Upper lobe of left lung (tissue), 6 donors: Measurements from ENCODE around the gene TBC1D14. TPM values are rescaled to one million over a fixed set of nuclear protein-coding genes. Genes with fewer than 3 reads are reported as not detected.

Source experiments
- ATAC-seq, 2 donors: fragments of 200-7000 bp; cut with Tn5 transposase; one replicate each; pipeline ENCODE4 v1.9.1; 2022; ENCODE audit warnings: mild to moderate bottlenecking in 2 of 2, moderate library complexity in 2 of 2; ENCODE audit not compliant: low FRiP score in 2 of 2
- DNase-seq, 2 donors: peaks; one replicate each; pipeline ENCODE4 v3.0.0-alpha.2; 2019 to 2020
- H3K27ac ChIP-seq, 4 donors: fragments of 200-600 bp; sonication (generic); one replicate each; pipeline ENCODE4 v1.5.1; 2016 to 2019
- H3K27me3 ChIP-seq, 4 donors: fragments of 200-600 bp; sonication (generic); one replicate each; pipeline ENCODE4 v1.5.1; 2017 to 2019
- H3K36me3 ChIP-seq, 4 donors: fragments of 200-600 bp; sonication (generic); one replicate each; pipeline ENCODE4 v1.5.1; 2016 to 2019
- H3K4me1 ChIP-seq, 4 donors: fragments of 200-600 bp; sonication (generic); one replicate each; pipeline ENCODE4 v1.5.1; 2018 to 2019
- H3K4me3 ChIP-seq, 4 donors: fragments of 200-600 bp; sonication (generic); one replicate each; pipeline ENCODE4 v1.5.1; 2017 to 2019; ENCODE audit warnings: mild to moderate bottlenecking in 2 of 4, moderate library complexity in 1 of 4
- H3K9me3 ChIP-seq, 4 donors: fragments of 200-600 bp; sonication (generic); one replicate each; pipeline ENCODE4 v1.5.1; 2018 to 2019
- EP300 ChIP-seq, 4 donors: sonication (generic); formaldehyde crosslinking; IDR thresholded peaks; one replicate each; pipeline ENCODE4 v1.5.1; 2017; ENCODE audit warnings: antibody characterized with exemption in 4 of 4, control low read depth in 2 of 4
- POLR2A ChIP-seq, 4 donors: fragments of 450-650 bp; IDR thresholded peaks; one replicate each; pipeline ENCODE4 v1.5.1; 2016 to 2017; ENCODE audit warnings: antibody characterized with exemption in 4 of 4, mild to moderate bottlenecking in 2 of 4
- POLR2AphosphoS5 ChIP-seq, 2 donors: sonication (generic); formaldehyde crosslinking; IDR thresholded peaks; one replicate each; pipeline ENCODE4 v1.5.1; 2017; ENCODE audit warnings: antibody characterized with exemption in 2 of 2
- WGBS, 2 donors: methylation state at CpG; one replicate each; pipeline ENCODE4 v1.1.5; 2017 to 2018; 5-methylcytosine and 5-hydroxymethylcytosine counted together
- total RNA-seq, 6 donors: library from RNA; depleted of rRNA in 4 of 6; stranded (reverse); fragments of >200 nt in 4 of 6; gene quantifications; one replicate each; pipeline versions ENCODE4 v1.1.0 to v1.2.1, GENCODE V29; 2016 to 2021
- TF ChIP-seq, protein P1 (sequence below), 6 experiments: fragments of 450-650 bp in 4 of 6; fragments of 200-600 bp in 2 of 6; sonication (generic) in 2 of 6; IDR thresholded peaks; one replicate each; pipeline ENCODE4 v1.5.1; 2016 to 2019; ENCODE audit warnings: antibody characterized with exemption in 6 of 6
- donor health status: DM: no; HTN: no; CAD: no; lungs with moderate emphysema.
- donor health status: DM: no; HTN: yes; CAD: no; lungs with severe emphysema.

TBC1D14 gene
- total RNA-seq, 6 donors from 2014 or later, result 47.7 to 61.8 (median 57.8) TPM

DNA sequence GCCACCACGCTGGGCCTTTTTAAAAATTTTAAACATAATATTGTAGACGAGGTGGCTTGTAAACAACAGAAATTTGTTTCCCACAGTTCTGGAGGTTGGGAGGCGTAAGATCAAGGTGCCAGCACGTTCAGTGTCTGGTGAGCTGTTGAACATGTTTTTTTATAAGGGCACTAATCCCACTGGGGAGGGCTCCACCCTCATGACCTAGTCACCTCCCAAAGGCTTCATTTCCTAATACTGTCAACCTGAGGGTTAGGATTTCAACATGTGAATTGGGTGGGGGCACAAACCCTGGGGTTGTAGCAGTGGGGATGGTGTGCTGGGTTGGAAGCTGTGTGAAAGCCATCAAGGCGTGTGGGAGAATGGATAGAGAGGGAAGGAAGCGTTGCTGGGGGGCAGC is 27.6 kb downstream of the TBC1D14 start:
- DNase-seq, result no peak

DNA sequence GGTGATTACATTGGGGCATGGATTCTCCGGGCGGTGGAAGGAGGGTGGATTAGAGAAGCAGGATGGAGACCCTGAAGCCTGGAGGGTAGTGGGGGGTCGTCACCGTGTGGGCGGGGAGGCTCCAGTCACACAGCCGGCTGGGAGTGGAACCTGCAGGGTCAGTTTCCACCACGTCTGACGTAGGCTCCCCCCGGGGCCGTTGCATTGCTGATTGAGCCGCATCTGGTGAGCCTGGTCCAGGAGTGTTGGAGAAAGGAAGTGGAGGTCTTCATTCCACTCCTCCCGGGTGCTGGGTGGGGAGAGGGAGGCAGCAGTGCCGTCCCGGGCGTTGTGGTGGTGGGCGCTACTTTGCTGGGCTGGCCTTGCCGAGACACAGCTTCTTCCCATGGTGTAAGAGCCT is 28.1 kb downstream of the TBC1D14 start:
- Histone ChIP-seq H3K4me3 (no peak overlapping the region), H3K4me1 (peaks cover 40 to 53% (median 46%) of the 10 kb centered on the region in 4 donors), H3K9me3 (no peaks in the 10 kb centered on the region), H3K27ac (peak overlapping the region in 3 of 4 donors; percentile 44 to 83 (median 73)), H3K27me3 (no peaks in the 10 kb centered on the region), H3K36me3 (peaks cover 0 to 3% (median 0%) of the 10 kb centered on the region in 4 donors)
- TF ChIP-seq POLR2AphosphoS5 (IDR thresholded peaks at IDR 0.05) (no peak), EP300 (IDR thresholded peaks at IDR 0.05) (no peak), POLR2A (IDR thresholded peaks at IDR 0.05) (no peak)
- TF ChIP-seq, protein P1, sequence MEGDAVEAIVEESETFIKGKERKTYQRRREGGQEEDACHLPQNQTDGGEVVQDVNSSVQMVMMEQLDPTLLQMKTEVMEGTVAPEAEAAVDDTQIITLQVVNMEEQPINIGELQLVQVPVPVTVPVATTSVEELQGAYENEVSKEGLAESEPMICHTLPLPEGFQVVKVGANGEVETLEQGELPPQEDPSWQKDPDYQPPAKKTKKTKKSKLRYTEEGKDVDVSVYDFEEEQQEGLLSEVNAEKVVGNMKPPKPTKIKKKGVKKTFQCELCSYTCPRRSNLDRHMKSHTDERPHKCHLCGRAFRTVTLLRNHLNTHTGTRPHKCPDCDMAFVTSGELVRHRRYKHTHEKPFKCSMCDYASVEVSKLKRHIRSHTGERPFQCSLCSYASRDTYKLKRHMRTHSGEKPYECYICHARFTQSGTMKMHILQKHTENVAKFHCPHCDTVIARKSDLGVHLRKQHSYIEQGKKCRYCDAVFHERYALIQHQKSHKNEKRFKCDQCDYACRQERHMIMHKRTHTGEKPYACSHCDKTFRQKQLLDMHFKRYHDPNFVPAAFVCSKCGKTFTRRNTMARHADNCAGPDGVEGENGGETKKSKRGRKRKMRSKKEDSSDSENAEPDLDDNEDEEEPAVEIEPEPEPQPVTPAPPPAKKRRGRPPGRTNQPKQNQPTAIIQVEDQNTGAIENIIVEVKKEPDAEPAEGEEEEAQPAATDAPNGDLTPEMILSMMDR (IDR thresholded peaks at IDR 0.05), result no peak
- DNase-seq (no peak), ATAC-seq (no peak)
- 64 to 67% methylated on average over 10 to 17 of the region's 17 CpGs for WGBS, 2 donors

More for the DNA sequence above, 27.6 kb downstream of the TBC1D14 start:
- H3K27ac ChIP-seq, result peak overlapping the region in 1 of 4 donors; percentile 73
- H3K4me1 ChIP-seq, result peaks cover 35 to 48% (median 42%) of the 10 kb centered on the region in 4 donors
- no peak for ATAC-seq
- H3K27me3 ChIP-seq, result no peaks in the 10 kb centered on the region
- peaks cover 0 to 3% (median 0%) of the 10 kb centered on the region in 4 donors for H3K36me3 ChIP-seq
- no peak overlapping the region for H3K4me3 ChIP-seq
- 77 to 82% methylated on average over 6 of the region's 6 CpGs for WGBS, 2 donors
- H3K9me3 ChIP-seq, result no peaks in the 10 kb centered on the region
- no peak for TF ChIP-seq POLR2AphosphoS5 (IDR thresholded peaks at IDR 0.05)
- no peak for TF ChIP-seq EP300 (IDR thresholded peaks at IDR 0.05)
- TF ChIP-seq, protein P1 (IDR thresholded peaks at IDR 0.05), result no peak
- no peak for TF ChIP-seq POLR2A (IDR thresholded peaks at IDR 0.05)

DNA sequence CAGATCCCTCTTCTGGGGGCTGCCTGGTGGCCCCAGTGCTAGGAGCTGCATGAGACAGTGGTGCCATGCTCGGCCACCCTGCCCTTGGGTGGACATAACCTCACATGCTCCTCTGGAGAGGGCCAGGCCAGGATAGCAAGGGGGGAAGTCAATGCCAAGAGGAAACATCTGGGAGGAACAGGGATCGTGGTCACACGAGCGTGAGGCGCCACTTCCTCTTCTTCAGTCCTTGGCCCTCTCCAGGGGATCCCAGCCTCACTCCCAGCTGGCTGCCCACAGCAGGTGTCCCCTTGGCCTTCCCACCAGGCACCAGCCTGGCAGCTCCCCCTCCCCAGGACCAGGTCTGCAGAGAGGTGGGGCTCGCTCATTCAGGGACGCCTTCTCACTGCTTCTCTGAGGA is 28.6 kb downstream of the TBC1D14 start:
- Histone ChIP-seq H3K27me3 (no peaks in the 10 kb centered on the region), H3K4me3 (no peak overlapping the region), H3K27ac (peak overlapping the region in 3 of 4 donors; percentile 44 to 83 (median 73)), H3K4me1 (peaks cover 45 to 58% (median 50%) of the 10 kb centered on the region in 4 donors), H3K36me3 (peaks cover 0 to 3% (median 0%) of the 10 kb centered on the region in 4 donors), H3K9me3 (no peaks in the 10 kb centered on the region)
- DNase-seq (peak in 1 of 2 donors; percentile 74), ATAC-seq (peak; percentile 16 to 74)
- TF ChIP-seq EP300 (IDR thresholded peaks at IDR 0.05), result no peak
- no peak for TF ChIP-seq POLR2A (IDR thresholded peaks at IDR 0.05)
- TF ChIP-seq, protein P1 (IDR thresholded peaks at IDR 0.05), result no peak
- TF ChIP-seq POLR2AphosphoS5 (IDR thresholded peaks at IDR 0.05), result no peak
- WGBS, 2 donors, result 34 to 50% methylated on average over 4 to 7 of the region's 7 CpGs

DNA sequence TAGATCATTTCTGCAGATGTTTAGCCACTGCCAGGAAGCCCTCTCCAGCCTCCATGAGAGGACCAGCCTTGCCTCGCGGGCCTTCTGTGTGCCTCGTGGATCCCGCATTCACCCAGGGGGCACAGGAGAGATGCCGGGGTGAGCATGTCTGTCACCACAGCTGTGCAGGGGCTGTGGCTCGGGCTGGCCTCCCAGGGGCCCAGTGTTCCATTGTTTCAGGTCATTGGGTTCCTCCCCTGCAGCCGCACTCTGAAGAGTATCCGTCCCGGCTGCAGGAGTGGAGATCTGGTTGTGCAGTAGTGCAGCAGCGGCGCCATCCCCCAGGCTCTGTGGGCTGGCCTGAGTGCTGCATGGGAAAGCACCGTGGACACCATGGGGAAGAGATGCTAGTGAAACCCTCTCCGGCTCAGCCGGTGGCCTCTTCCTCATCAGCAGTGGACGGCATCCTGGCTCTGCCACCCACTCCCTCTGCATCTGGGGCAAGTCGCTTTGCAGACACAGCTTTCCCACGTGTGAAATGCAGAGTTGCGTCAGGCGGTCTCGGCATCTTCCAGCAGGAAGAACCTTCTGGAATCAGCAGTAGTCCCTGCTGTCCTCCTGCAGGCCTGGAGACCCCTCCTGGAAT is 29.1 kb downstream of the TBC1D14 start:
- no peaks in the 10 kb centered on the region for H3K27me3 ChIP-seq
- H3K36me3 ChIP-seq, result no peaks in the 10 kb centered on the region
- DNase-seq (peak in 1 of 2 donors; percentile 61), ATAC-seq (peak in 1 of 2 donors; percentile 59)
- no peak overlapping the region for H3K4me3 ChIP-seq
- H3K27ac ChIP-seq, result peak overlapping the region in 3 of 4 donors; percentile 44 to 83 (median 73)
- TF ChIP-seq POLR2A (IDR thresholded peaks at IDR 0.05) (peak in 1 of 4 donors; percentile 24), EP300 (IDR thresholded peaks at IDR 0.05) (no peak)
- no peaks in the 10 kb centered on the region for H3K9me3 ChIP-seq
- H3K4me1 ChIP-seq, result peaks cover 49 to 62% (median 55%) of the 10 kb centered on the region in 4 donors
- WGBS, 2 donors, result 82 to 91% methylated on average over 12 to 15 of the region's 20 CpGs

DNA sequence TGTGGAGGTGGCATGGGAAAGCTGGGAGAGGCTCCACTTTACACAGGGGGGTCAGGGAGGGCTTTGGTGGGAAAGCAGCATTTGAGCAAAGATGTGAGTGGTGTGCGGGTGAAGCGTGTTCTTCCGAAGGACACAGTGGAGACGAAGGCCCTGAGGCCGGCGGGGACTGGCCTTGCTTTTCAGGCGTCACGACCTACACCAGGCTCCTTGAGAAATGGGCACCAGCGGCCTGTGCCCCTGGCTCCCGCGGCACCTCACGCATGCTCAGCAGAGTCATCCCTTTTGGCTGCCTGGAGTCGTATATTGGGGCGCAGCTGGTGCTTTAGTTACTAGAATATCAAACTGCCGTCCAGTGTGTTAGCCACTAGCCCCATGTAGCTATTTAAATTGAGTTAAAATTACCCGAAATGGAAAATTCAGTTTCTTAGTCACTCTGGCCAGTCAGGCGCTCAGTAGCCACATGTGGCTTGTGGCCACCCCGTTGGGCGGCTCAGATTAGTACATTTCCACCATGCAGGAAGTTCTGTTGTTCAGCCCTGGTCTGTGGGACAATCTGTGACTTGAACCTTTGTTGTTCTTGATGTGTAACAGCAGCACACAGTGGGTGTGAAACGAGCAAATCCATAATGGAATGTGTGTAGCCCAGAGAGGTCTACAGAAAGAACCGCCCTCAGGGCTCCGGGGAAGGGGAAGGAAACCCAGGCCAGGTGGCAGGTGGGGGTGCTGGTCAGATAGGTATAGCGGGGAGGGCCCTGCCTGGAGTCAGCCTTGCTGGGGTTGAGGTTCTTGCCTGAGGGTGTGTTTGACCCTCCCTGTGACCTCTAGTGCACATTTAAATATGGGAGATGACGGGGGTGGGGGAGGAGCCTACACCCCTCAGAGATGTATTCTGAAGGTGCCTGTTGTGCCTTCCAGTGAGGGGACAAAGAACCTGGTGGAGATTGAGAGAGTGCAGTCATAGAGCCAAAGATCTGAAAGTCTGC is 30.4 kb downstream of the TBC1D14 start:
- TF ChIP-seq, protein P1 (IDR thresholded peaks at IDR 0.05), result no peak
- TF ChIP-seq POLR2AphosphoS5 (IDR thresholded peaks at IDR 0.05) (no peak), POLR2A (IDR thresholded peaks at IDR 0.05) (peak in 1 of 4 donors; percentile 15), EP300 (IDR thresholded peaks at IDR 0.05) (no peak)
- H3K27me3 ChIP-seq, result no peaks in the 10 kb centered on the region
- ATAC-seq, result no peak
- no peak overlapping the region for H3K4me3 ChIP-seq
- no peak for DNase-seq
- peaks cover 0 to 2% (median 0%) of the 10 kb centered on the region in 4 donors for H3K36me3 ChIP-seq
- peaks cover 49 to 62% (median 56%) of the 10 kb centered on the region in 4 donors for H3K4me1 ChIP-seq
- H3K9me3 ChIP-seq, result no peaks in the 10 kb centered on the region
- peak overlapping the region; percentile 63 to 83 (median 78) for H3K27ac ChIP-seq
- 68 to 83% methylated on average over 24 of the region's 24 CpGs for WGBS, 2 donors
